OCI-LY3 (cell line): ENCODE measurements around the gene OSBPL3.

Experiments
- H2AFZ ChIP-seq: fragments of 200-600, 300-600 bp; shearing (Covaris generic); 2 replicates; pipeline ENCODE4 v1.6.0; 2014; ENCODE audit warnings: antibody characterized with exemption, low read depth, low read length
- H3K27ac ChIP-seq: fragments of 200-600, 300-600 bp; sonication (generic); 2 replicates; pipeline ENCODE4 v1.5.1; 2014; ENCODE audit warnings: mild to moderate bottlenecking, low read length, moderate library complexity, mixed read lengths
- H3K27me3 ChIP-seq: fragments of 200-600, 300-600 bp; sonication (generic); 2 replicates; pipeline ENCODE4 v1.6.1; 2014; ENCODE audit warnings: low read depth, low read length, mixed read lengths
- H3K36me3 ChIP-seq: fragments of 200-600, 300-600 bp; sonication (generic); replicated peaks from 2 replicates; pipeline ENCODE3; 2014; ENCODE audit warnings: low read depth, low read length, mixed read lengths
- H3K4me1 ChIP-seq: fragments of 300-600, 200-600 bp; sonication (generic); 2 replicates; pipeline ENCODE4 v1.6.1; 2014; ENCODE audit warnings: low read length, mixed read lengths
- H3K4me2 ChIP-seq: fragments of 200-600, 300-600 bp; sonication (generic); 2 replicates; pipeline ENCODE4 v1.6.1; 2014; ENCODE audit warnings: low read length, mixed read lengths
- H3K4me3 ChIP-seq: fragments of 300-600, 200-600 bp; sonication (generic); 2 replicates; pipeline ENCODE4 v1.5.1; 2014; ENCODE audit warnings: antibody characterized with exemption, mild to moderate bottlenecking, low read length, moderate library complexity
- H3K79me2 ChIP-seq: fragments of 300-600, 200-600 bp; shearing (Covaris generic); 2 replicates; pipeline ENCODE4 v1.6.1; 2014; ENCODE audit warnings: mild to moderate bottlenecking, low read length, mixed read lengths
- H3K9ac ChIP-seq: fragments of 300-600, 200-600 bp; shearing (Covaris generic); 2 replicates; pipeline ENCODE4 v1.6.0; 2014; ENCODE audit warnings: mild to moderate bottlenecking, low read length, moderate library complexity
- H3K9me3 ChIP-seq: fragments of 200-600, 300-600 bp; shearing (Covaris generic); 2 replicates; pipeline ENCODE4 v1.6.1; 2014; ENCODE audit warnings: low read length, mixed read lengths; ENCODE audit not compliant: insufficient read depth
- H4K20me1 ChIP-seq: fragments of 200-600, 300-600 bp; sonication (generic); 2 replicates; pipeline ENCODE4 v1.6.1; 2016; ENCODE audit warnings: low read length, mixed read lengths; ENCODE audit not compliant: insufficient read depth
- CTCF ChIP-seq: fragments of 200-600, 300-600 bp; sonication (generic); IDR thresholded peaks from 2 replicates; pipeline ENCODE4 v1.5.1; 2014; ENCODE audit warnings: antibody characterized with exemption, low read length, low read depth
- EZH2phosphoT487 ChIP-seq: fragments of 200-600 bp; shearing (Covaris generic); IDR thresholded peaks from 2 replicates; pipeline ENCODE4 v1.6.1; 2018; ENCODE audit warnings: antibody characterized with exemption, mixed run types, low read depth

The OSBPL3 gene

DNA sequence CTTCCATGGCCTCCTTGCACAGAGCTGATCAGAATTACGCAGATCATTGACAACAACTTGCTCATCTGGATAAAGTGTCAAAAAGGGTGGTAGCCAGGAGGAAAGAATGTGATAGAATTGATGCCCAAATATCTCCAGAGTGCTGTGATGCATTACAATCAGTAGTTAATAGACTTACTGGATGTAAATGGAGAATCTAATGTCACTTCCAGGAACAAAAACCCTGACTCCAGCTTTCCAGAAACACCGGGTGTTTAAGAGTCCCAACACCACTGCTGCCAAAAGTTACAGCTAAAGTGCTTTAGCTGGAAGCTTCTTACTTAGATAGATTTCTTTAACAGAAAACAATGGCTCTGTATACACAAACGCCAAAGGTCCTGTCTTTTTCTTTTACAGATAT, 25.7 kb upstream of the OSBPL3 start:
- TF ChIP-seq EZH2phosphoT487 (no peak), CTCF (no peak)
- H3K9me3 ChIP-seq = no peaks in the 10 kb centered on the region
- no peak overlapping the region for H2AFZ ChIP-seq
- H3K4me1 ChIP-seq = no peaks in the 10 kb centered on the region
- H3K27me3 ChIP-seq = no peaks in the 10 kb centered on the region
- no peak overlapping the region for H3K4me3 ChIP-seq
- H3K36me3 ChIP-seq = no peaks in the 10 kb centered on the region
- H3K27ac ChIP-seq = no peak overlapping the region
- no peak overlapping the region for H3K4me2 ChIP-seq
- H4K20me1 ChIP-seq = no peaks in the 10 kb centered on the region
- no peaks in the 10 kb centered on the region for H3K79me2 ChIP-seq
- H3K9ac ChIP-seq = no peak overlapping the region

- Histone ChIP-seq H3K79me2 (no peaks in the 10 kb centered on the region), H2AFZ (no peak overlapping the region), H4K20me1 (no peaks in the 10 kb centered on the region), H3K27me3 (no peaks in the 10 kb centered on the region), H3K27ac (no peak overlapping the region), H3K9me3 (no peaks in the 10 kb centered on the region), H3K4me3 (no peak overlapping the region), H3K36me3 (no peaks in the 10 kb centered on the region), H3K4me1 (no peaks in the 10 kb centered on the region), H3K9ac (no peak overlapping the region), H3K4me2 (no peak overlapping the region)
- TF ChIP-seq EZH2phosphoT487 (no peak), CTCF (no peak)
Measured at GRCh38 chr7:25002786-25003185, 22.8 kb upstream of the OSBPL3 start.

GRCh38 chr7:24995466-24995865, 15.5 kb upstream of the OSBPL3 start:
- Histone ChIP-seq H3K36me3 (no peaks in the 10 kb centered on the region), H3K79me2 (no peaks in the 10 kb centered on the region), H3K27ac (no peak overlapping the region), H2AFZ (no peak overlapping the region), H4K20me1 (no peaks in the 10 kb centered on the region), H3K4me1 (no peaks in the 10 kb centered on the region), H3K27me3 (no peaks in the 10 kb centered on the region), H3K4me2 (no peak overlapping the region), H3K4me3 (no peak overlapping the region), H3K9me3 (no peaks in the 10 kb centered on the region), H3K9ac (no peak overlapping the region)
- no peak for TF ChIP-seq EZH2phosphoT487
- TF ChIP-seq CTCF = no peak

DNA sequence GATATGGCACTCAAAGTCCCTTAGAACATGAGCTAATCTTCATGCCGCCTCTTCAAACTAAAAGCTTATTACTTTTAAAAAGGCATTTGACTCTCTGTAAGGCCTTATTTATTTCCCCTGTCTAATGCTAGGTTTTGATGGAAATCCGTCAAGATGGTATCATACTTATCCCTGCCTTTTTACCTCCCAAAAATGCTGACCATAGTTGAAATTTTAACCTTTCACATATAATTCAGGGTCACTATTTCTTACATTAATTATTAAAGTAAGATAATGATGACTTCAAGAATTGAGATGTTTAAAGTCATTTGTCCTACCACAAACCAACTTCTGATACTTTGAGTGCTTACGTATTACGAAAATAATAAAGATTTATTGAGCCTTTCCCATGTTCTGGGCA, 12.3 kb upstream of the OSBPL3 start:
- no peak overlapping the region for H2AFZ ChIP-seq
- H4K20me1 ChIP-seq = no peaks in the 10 kb centered on the region
- no peak overlapping the region for H3K4me3 ChIP-seq
- H3K4me1 ChIP-seq = no peaks in the 10 kb centered on the region
- TF ChIP-seq CTCF (no peak), EZH2phosphoT487 (no peak)
- H3K27ac ChIP-seq = no peak overlapping the region
- no peak overlapping the region for H3K9ac ChIP-seq
- no peak overlapping the region for H3K4me2 ChIP-seq
- H3K27me3 ChIP-seq = no peaks in the 10 kb centered on the region
- no peaks in the 10 kb centered on the region for H3K36me3 ChIP-seq
- no peaks in the 10 kb centered on the region for H3K79me2 ChIP-seq
- no peaks in the 10 kb centered on the region for H3K9me3 ChIP-seq
